ENCODE measurements around the gene FAM76A. TPM values are rescaled to one million over a fixed set of nuclear protein-coding genes. Genes with fewer than 3 reads are reported as not detected.

The FAM76A gene
- total RNA-seq, 2 donors from 2014 or later, result 12.4 to 15.3 TPM

DNA sequence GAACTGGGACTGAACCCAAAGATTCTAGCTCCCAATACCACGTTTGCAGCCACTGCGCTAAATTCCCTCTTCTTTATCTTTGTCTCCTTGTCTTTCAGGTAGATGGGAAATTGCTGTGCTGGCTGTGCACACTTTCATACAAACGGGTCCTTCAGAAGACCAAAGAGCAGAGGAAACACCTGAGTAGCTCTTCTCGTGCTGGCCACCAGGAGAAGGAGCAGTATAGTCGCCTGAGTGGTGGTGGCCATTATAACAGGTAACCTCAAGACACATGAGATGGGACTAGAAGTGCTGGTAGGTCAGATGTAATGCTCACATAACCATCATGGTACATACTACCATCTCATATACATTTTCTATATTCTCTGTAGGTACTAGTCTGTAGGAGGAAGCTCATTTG, 18.8 kb downstream of the FAM76A start:
- H3K36me3 Mint-ChIP-seq (ENCODE audit: insufficient read depth in 2 of 2), result peaks cover 0 to 8% of the 10 kb centered on the region in 2 donors
- no peak overlapping the region for H3K4me3 Mint-ChIP-seq
- H3K9me3 Mint-ChIP-seq, result no peaks in the 10 kb centered on the region
- H3K27me3 Mint-ChIP-seq (ENCODE audit: low read depth), result no peaks in the 10 kb centered on the region
- no peak overlapping the region for H3K27ac Mint-ChIP-seq
- ATAC-seq (replicated peaks in 1 of 2) (no peak), DNase-seq (no peak)
- no peaks in the 10 kb centered on the region for H3K4me1 Mint-ChIP-seq (ENCODE audit: low read depth)

- no peak overlapping the region for H3K4me3 Mint-ChIP-seq
- ATAC-seq (replicated peaks in 1 of 2) (no peak), DNase-seq (no peak)
- H3K9me3 Mint-ChIP-seq, result no peaks in the 10 kb centered on the region
- peaks cover 0 to 8% of the 10 kb centered on the region in 2 donors for H3K36me3 Mint-ChIP-seq (ENCODE audit: insufficient read depth in 2 of 2)
- H3K4me1 Mint-ChIP-seq (ENCODE audit: low read depth), result no peaks in the 10 kb centered on the region
- H3K27me3 Mint-ChIP-seq (ENCODE audit: low read depth), result no peaks in the 10 kb centered on the region
- no peak overlapping the region for H3K27ac Mint-ChIP-seq
Measured at GRCh38 chr1:27745466-27745865, 19.7 kb downstream of the FAM76A start.

- Mint-ChIP-seq H3K27ac (no peak overlapping the region), H3K9me3 (no peaks in the 10 kb centered on the region), H3K36me3 (ENCODE audit: insufficient read depth in 2 of 2) (peaks cover 0 to 11% of the 10 kb centered on the region in 2 donors), H3K27me3 (ENCODE audit: low read depth) (no peaks in the 10 kb centered on the region), H3K4me3 (no peak overlapping the region), H3K4me1 (ENCODE audit: low read depth) (no peaks in the 10 kb centered on the region)
- ATAC-seq (replicated peaks in 1 of 2) (no peak), DNase-seq (no peak)
Measured at GRCh38 chr1:27752360-27752759, 26.6 kb downstream of the FAM76A start.

- no peak for ATAC-seq (replicated peaks in 1 of 2)
- H3K27me3 Mint-ChIP-seq (ENCODE audit: low read depth), result no peaks in the 10 kb centered on the region
Measured at GRCh38 chr1:27755286-27755685, 29.5 kb downstream of the FAM76A start.

DNA sequence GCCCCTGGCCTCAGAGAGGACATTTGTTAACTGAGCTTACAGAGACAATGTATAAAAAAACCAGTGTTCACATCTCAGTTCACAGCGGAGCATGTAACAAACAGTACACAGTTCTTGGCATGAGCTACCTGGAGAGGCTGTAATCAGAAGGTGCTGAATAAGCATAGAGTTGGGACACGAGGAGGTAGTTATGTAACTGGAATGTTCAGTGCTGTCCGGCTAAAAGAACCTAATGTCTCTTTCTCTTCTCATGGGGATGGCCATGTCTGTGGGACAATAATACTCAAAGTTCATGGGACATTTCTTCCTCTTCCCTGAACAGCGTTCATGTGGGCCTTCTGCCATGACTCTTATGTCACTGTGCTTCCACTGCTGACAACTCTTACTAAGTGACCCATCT, 30.1 kb downstream of the FAM76A start:
- Mint-ChIP-seq H3K9me3 (no peaks in the 10 kb centered on the region), H3K27me3 (ENCODE audit: low read depth) (no peaks in the 10 kb centered on the region), H3K4me3 (no peak overlapping the region), H3K36me3 (ENCODE audit: insufficient read depth in 2 of 2) (peaks cover 0 to 8% of the 10 kb centered on the region in 2 donors), H3K4me1 (ENCODE audit: low read depth) (no peaks in the 10 kb centered on the region), H3K27ac (no peak overlapping the region)
- DNase-seq (no peak), ATAC-seq (replicated peaks in 1 of 2) (no peak)

More at GRCh38 chr1:27755286-27755685, 29.5 kb downstream of the FAM76A start:
- Mint-ChIP-seq H3K36me3 (ENCODE audit: insufficient read depth in 2 of 2) (peaks cover 0 to 8% of the 10 kb centered on the region in 2 donors), H3K4me3 (no peak overlapping the region), H3K27ac (peak overlapping the region; percentile 79), H3K4me1 (ENCODE audit: low read depth) (no peaks in the 10 kb centered on the region), H3K9me3 (no peaks in the 10 kb centered on the region)
- no peak for DNase-seq

GRCh38 chr1:27759236-27759635, 33.5 kb downstream of the FAM76A start:
- H3K36me3 Mint-ChIP-seq (ENCODE audit: insufficient read depth in 2 of 2), result peaks cover 0 to 4% of the 10 kb centered on the region in 2 donors

GRCh38 chr1:27760426-27760825, 34.7 kb downstream of the FAM76A start:
- no peak overlapping the region for H3K4me3 Mint-ChIP-seq
- H3K27ac Mint-ChIP-seq, result peak overlapping the region; percentile 71
- no peaks in the 10 kb centered on the region for H3K27me3 Mint-ChIP-seq (ENCODE audit: low read depth)
- no peak for DNase-seq
- ATAC-seq (replicated peaks in 1 of 2), result no peak
- no peaks in the 10 kb centered on the region for H3K9me3 Mint-ChIP-seq
- no peaks in the 10 kb centered on the region for H3K4me1 Mint-ChIP-seq (ENCODE audit: low read depth)
- peaks cover 0 to 4% of the 10 kb centered on the region in 2 donors for H3K36me3 Mint-ChIP-seq (ENCODE audit: insufficient read depth in 2 of 2)

More at GRCh38 chr1:27759236-27759635, 33.5 kb downstream of the FAM76A start:
- Mint-ChIP-seq H3K9me3 (no peaks in the 10 kb centered on the region), H3K4me1 (ENCODE audit: low read depth) (no peaks in the 10 kb centered on the region), H3K4me3 (no peak overlapping the region), H3K27ac (no peak overlapping the region), H3K27me3 (ENCODE audit: low read depth) (no peaks in the 10 kb centered on the region)
- no peak for DNase-seq
- no peak for ATAC-seq (replicated peaks in 1 of 2)

DNA sequence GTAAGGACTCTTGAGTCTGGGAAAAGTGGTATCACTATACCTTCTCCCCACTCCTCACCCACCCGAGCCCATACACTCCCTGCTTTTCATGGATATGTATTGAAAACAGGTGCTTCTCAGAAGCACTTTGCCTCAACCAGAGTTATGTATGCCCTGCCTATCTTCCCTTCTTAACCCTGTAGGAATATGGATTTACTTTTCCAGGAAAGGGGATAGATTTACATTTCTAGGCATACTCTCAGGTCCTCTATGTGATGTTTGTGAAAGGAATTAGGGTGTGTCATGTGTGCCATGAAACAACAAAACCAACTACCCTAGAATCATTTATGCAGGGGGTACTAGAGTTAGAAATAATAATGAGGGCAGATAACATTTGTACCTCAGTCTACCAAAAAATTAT, 36.3 kb downstream of the FAM76A start:
- Mint-ChIP-seq H3K9me3 (no peaks in the 10 kb centered on the region), H3K36me3 (ENCODE audit: insufficient read depth in 2 of 2) (no peaks in the 10 kb centered on the region), H3K4me3 (no peak overlapping the region), H3K27ac (no peak overlapping the region), H3K4me1 (ENCODE audit: low read depth) (no peaks in the 10 kb centered on the region), H3K27me3 (ENCODE audit: low read depth) (no peaks in the 10 kb centered on the region)
- DNase-seq, result no peak
- ATAC-seq (replicated peaks in 1 of 2), result no peak

DNA sequence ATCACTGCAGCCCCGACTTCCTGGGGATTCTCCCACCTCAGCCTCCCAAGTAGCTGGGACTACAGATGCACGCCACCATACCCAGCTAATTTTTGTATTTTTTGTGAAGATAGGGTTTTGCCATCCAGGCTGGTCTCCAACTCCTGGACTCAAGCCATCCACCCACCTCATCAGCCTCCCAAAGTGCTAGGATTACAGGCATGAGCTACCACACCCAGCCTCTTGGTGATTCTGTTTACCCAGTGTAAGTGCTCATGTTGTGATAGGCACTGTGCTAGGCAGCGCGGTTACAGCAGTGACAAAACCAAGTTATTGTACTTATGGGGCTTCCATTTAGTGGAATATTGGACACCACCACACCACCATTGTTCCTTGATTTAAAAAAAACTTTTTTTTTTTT, 37.6 kb downstream of the FAM76A start:
- no peak overlapping the region for H3K27ac Mint-ChIP-seq
- DNase-seq, result no peak
- H3K36me3 Mint-ChIP-seq (ENCODE audit: insufficient read depth in 2 of 2), result no peaks in the 10 kb centered on the region
- no peak for ATAC-seq (replicated peaks in 1 of 2)
- H3K4me3 Mint-ChIP-seq, result no peak overlapping the region
- H3K9me3 Mint-ChIP-seq, result no peaks in the 10 kb centered on the region
- no peaks in the 10 kb centered on the region for H3K4me1 Mint-ChIP-seq (ENCODE audit: low read depth)
- H3K27me3 Mint-ChIP-seq (ENCODE audit: low read depth), result no peaks in the 10 kb centered on the region

DNA sequence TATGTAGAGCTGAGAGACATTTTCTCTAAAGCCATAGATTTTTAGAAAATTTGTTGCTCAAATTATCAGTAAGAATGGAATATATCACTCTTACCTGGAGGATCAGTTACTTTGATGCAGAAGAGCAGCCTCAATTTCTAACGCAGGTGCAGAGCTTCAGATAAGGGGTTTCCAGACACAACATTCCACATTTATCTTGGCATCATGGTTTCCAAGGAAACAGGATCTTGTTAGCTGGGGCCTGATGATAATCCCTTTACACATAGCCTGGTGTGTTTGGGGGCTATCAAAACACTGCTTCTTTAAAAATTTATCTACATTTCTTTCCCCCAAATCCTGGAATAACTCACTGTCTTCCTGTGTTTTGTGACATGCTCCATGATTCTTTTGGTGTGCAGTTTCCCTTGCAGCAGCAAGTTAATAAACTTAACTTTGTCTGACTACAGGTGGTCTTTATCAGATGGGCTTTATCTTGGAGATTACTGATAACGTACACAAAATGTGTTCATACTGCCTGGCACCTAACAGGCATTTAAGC, 44.6 kb downstream of the FAM76A start:
- Mint-ChIP-seq H3K4me1 (ENCODE audit: low read depth) (peaks cover 17% of the 10 kb centered on the region), H3K4me3 (no peak overlapping the region), H3K27ac (no peak overlapping the region)

DNA sequence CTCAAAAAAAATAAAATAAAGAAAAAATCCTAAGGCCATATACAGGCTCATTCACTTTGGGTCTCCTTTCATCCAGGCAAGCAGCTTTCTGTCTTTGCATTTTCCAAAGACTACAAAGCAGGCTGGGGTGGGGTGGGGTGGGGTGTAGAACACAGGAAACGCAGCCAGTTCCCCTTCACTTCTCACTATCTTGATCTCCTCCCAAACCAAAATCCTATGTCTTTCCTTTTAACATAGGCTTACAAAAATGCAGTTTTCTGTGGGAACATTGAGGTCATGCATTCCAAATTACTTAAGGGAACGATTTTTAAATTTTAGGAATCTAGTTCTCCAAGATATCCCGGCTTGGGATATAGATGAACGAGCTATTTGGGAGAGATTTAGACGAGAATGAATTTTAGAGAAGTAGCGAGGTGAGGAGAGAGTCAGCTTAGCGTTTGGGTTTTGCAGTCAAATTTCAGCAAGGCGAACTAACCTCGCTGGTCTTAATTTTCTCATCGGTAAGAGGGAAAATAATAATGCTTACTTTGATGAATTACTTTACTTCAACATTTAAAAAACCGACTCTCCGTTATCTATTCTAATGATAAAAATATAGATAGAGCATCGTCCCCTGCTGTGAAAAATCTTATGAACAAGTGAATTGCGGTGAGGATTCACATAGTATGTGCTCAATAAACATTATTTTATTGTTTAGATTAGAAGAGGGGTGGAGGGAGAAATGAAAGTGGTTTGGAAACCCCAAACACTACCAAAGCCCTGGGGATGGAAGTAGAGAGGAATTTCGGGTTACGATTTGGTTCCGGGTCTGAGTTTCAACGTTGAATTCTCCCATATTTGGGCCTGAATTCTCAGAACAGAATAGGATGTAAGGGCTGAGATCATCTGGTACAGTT, 46.5 kb downstream of the FAM76A start:
- H3K9me3 Mint-ChIP-seq, result no peaks in the 10 kb centered on the region
- ATAC-seq (replicated peaks in 1 of 2), result no peak
- H3K27me3 Mint-ChIP-seq (ENCODE audit: low read depth), result no peaks in the 10 kb centered on the region
- H3K4me1 Mint-ChIP-seq (ENCODE audit: low read depth), result peaks cover 23% of the 10 kb centered on the region
- peaks cover 2 to 3% of the 10 kb centered on the region in 2 donors for H3K36me3 Mint-ChIP-seq (ENCODE audit: insufficient read depth in 2 of 2)
- peak overlapping the region; percentile 89 to 95 for H3K4me3 Mint-ChIP-seq
- peak overlapping the region; percentile 92 for H3K27ac Mint-ChIP-seq
- DNase-seq, result no peak

More for the DNA sequence above, 44.6 kb downstream of the FAM76A start:
- no peak for ATAC-seq (replicated peaks in 1 of 2)
- no peak for DNase-seq
- Mint-ChIP-seq H3K9me3 (no peaks in the 10 kb centered on the region), H3K27me3 (ENCODE audit: low read depth) (no peaks in the 10 kb centered on the region), H3K36me3 (ENCODE audit: insufficient read depth in 2 of 2) (peaks cover 0 to 2% of the 10 kb centered on the region in 2 donors)

GRCh38 chr1:27772932-27773825, 47.4 kb downstream of the FAM76A start, which contains the start of gene STX12:
Gene STX12, plus strand, starts transcription at chr1:27773219. Its CDS starts 89 bp downstream, at chr1:27773308.
- H3K4me1 Mint-ChIP-seq (ENCODE audit: low read depth), result peaks cover 23% of the 10 kb centered on the region
- H3K27me3 Mint-ChIP-seq (ENCODE audit: low read depth), result no peaks in the 10 kb centered on the region
- peak within 1 kb of the TSS; percentile 97 for H3K27ac Mint-ChIP-seq
- DNase-seq (peak; percentile 99), ATAC-seq (replicated peaks in 1 of 2) (peak; percentile 96 to 97)
- peak within 1 kb of the TSS; percentile 89 to 95 for H3K4me3 Mint-ChIP-seq
- H3K9me3 Mint-ChIP-seq, result no peaks in the 10 kb centered on the region
- peaks cover 2 to 3% of the 10 kb centered on the region in 2 donors for H3K36me3 Mint-ChIP-seq (ENCODE audit: insufficient read depth in 2 of 2)

Measured in activated T-cell treated with anti-CD3 and anti-CD28 coated beads, Interleukin-2, amount 50 U/mL, for 72 hours (primary cell).